B cell (primary cell): ENCODE results near the gene CAP2. TPM values are rescaled to one million over a fixed set of nuclear protein-coding genes. Genes with fewer than 3 reads are reported as not detected.

Experiments used
- ATAC-seq: fragments of 200-7000 bp; cut with Tn5 transposase; one replicate; pipeline ENCODE4 v1.10.0; 2021; ENCODE audit warnings: low read depth, mild to moderate bottlenecking, moderate number of reproducible peaks, moderate library complexity
- CTCF ChIA-PET: fragments of 350-600 bp; sonication (Branson Sonifier 250); formaldehyde crosslinking; loops from one replicate; lab custom pipeline; 2021; ENCODE audit warnings: antibody characterized with exemption, inconsistent platforms; lab: Charles Lee
- POLR2A ChIA-PET: fragments of 350-600 bp; sonication (Branson Sonifier 250); formaldehyde crosslinking; loops from one replicate; lab custom pipeline; 2021; ENCODE audit warnings: antibody characterized with exemption; lab: Charles Lee
- DNase-seq: peaks from one replicate; pipeline ENCODE4 v3.0.0; 2013
- H2AFZ ChIP-seq: 2 replicates; pipeline ENCODE4 v1.6.1; 2012; ENCODE audit warnings: mild to moderate bottlenecking, low read depth, low read length; ENCODE audit not compliant: insufficient read depth, poor library complexity, severe bottlenecking
- H3K27ac ChIP-seq, 2 donors: 1 replicate in 1 of 2; 2 replicates in 1 of 2; pipeline ENCODE4 v1.5.1; 2012 to 2013; ENCODE audit warnings: low read length in 2 of 2, mild to moderate bottlenecking in 2 of 2, moderate library complexity in 1 of 2
- H3K27me3 ChIP-seq, 4 experiments: fragments of 200-600 bp in 1 of 4; sonication (generic) in 1 of 4; replicated peaks in 1 of 4; 1 replicate in 2 of 4; 2 replicates in 2 of 4; pipeline versions ENCODE4 v1.6.1 to v1.7.0; 2013 to 2016; ENCODE audit warnings: low read length in 3 of 4, mild to moderate bottlenecking in 2 of 4, mixed read lengths in 1 of 4, moderate library complexity in 1 of 4; ENCODE audit not compliant: insufficient read depth in 4 of 4, control insufficient read depth in 3 of 4; ENCODE audit errors: control extremely low read depth in 1 of 4
- H3K36me3 ChIP-seq, 2 experiments: replicated peaks in 1 of 2; 1 replicate in 1 of 2; 2 replicates in 1 of 2; pipeline versions ENCODE4 v1.6.1 to v1.7.1; 2013; ENCODE audit warnings: low read length in 1 of 2; ENCODE audit not compliant: insufficient read depth in 2 of 2, control insufficient read depth in 1 of 2; ENCODE audit errors: control extremely low read depth in 1 of 2, extremely low read depth in 1 of 2
- H3K4me1 ChIP-seq, 2 donors: fragments of 200-600 bp in 1 of 2; sonication (generic) in 1 of 2; 1 replicate in 1 of 2; 2 replicates in 1 of 2; pipeline versions ENCODE4 v1.5.1 to v1.6.1; 2013 to 2017; ENCODE audit warnings: low read length in 2 of 2; ENCODE audit not compliant: control insufficient read depth in 2 of 2, insufficient read depth in 2 of 2
- H3K4me2 ChIP-seq: replicated peaks from 2 replicates; pipeline ENCODE3; 2012; ENCODE audit warnings: mild to moderate bottlenecking, low read depth, low read length; ENCODE audit not compliant: poor library complexity, severe bottlenecking
- H3K4me3 ChIP-seq, 5 experiments: fragments of 200-600 bp in 1 of 5; sonication (generic) in 1 of 5; 1 replicate in 3 of 5; 2 replicates in 2 of 5; pipeline versions ENCODE4 v1.5.1 to v1.7.0; 2011 to 2016; ENCODE audit warnings: low read length in 4 of 5, mild to moderate bottlenecking in 4 of 5, low read depth in 2 of 5, control low read depth in 1 of 5, moderate library complexity in 1 of 5; ENCODE audit not compliant: insufficient read depth in 1 of 5; ENCODE audit errors: control extremely low read depth in 1 of 5, extremely low read depth in 1 of 5
- H3K79me2 ChIP-seq: fragments of 200-600 bp; sonication (generic); one replicate; pipeline ENCODE4 v1.6.0; 2016; ENCODE audit warnings: low read length; ENCODE audit not compliant: control insufficient read depth, insufficient read depth
- H3K9ac ChIP-seq: fragments of 200-600 bp; sonication (generic); 2 replicates; pipeline ENCODE4 v1.6.1; 2017; ENCODE audit warnings: mild to moderate bottlenecking, low read length, moderate library complexity
- H3K9me3 ChIP-seq, 3 donors: one replicate each; pipeline versions ENCODE4 v1.6.1 to v1.7.1; 2013; ENCODE audit warnings: low read length in 2 of 3; ENCODE audit not compliant: control insufficient read depth in 2 of 3, insufficient read depth in 1 of 3; ENCODE audit errors: control extremely low read depth in 1 of 3
- H4K20me1 ChIP-seq: 2 replicates; pipeline ENCODE4 v1.6.0; 2012; ENCODE audit warnings: mild to moderate bottlenecking, low read length; ENCODE audit not compliant: insufficient read depth, control insufficient read depth, poor library complexity, severe bottlenecking
- H3K27ac Mint-ChIP-seq: one replicate; pipeline ENCODE4 v1.8.0; 2021; ENCODE audit warnings: mixed read lengths
- H3K27me3 Mint-ChIP-seq: one replicate; pipeline ENCODE4 v1.8.0; 2021; ENCODE audit warnings: mixed read lengths
- H3K4me1 Mint-ChIP-seq: one replicate; pipeline ENCODE4 v1.8.0; 2021; ENCODE audit warnings: mixed read lengths
- H3K4me3 Mint-ChIP-seq: one replicate; pipeline ENCODE4 v1.8.0; 2021; ENCODE audit warnings: mixed read lengths
- H3K9me3 Mint-ChIP-seq: one replicate; pipeline ENCODE4 v1.8.0; 2022; ENCODE audit warnings: mixed read lengths; ENCODE audit not compliant: insufficient read depth
- EZH2 ChIP-seq: IDR thresholded peaks from 2 replicates; pipeline ENCODE4 v1.6.1; 2012; ENCODE audit warnings: borderline replicate concordance, low read depth, mild to moderate bottlenecking, moderate library complexity, low read length; ENCODE audit not compliant: insufficient read depth, poor library complexity, severe bottlenecking
- WGBS: methylation state at CpG from one replicate; pipeline ENCODE4 v1.1.5; 2013; ENCODE audit warnings: missing lambda C conversion rate; ENCODE audit not compliant: insufficient coverage; 5-methylcytosine and 5-hydroxymethylcytosine counted together
- intact Hi-C: fragments of 100-400 bp; cut with micrococcal nuclease; formaldehyde crosslinking; loops from one replicate; pipeline ENCODE4 v1.10.0; 2022
- polyA plus RNA-seq: library from polyadenylated mRNA; depleted of rRNA; stranded (reverse); fragments of >200 nt; gene quantifications from 2 replicates; pipeline ENCODE4 v1.2.3, GENCODE V29; 2012
- total RNA-seq, 2 donors: library from RNA; stranded (reverse); fragments of 120-200 nt in 1 of 2; gene quantifications; 1 replicate in 1 of 2; 2 replicates in 1 of 2; pipeline versions ENCODE4 v1.2.3 to v1.2.4, GENCODE V29; 2013 to 2022
- TF ChIP-seq, protein P1 (sequence below): fragments of 200-600 bp; IDR thresholded peaks from one replicate; pipeline ENCODE4 v1.8.0; 2022; ENCODE audit warnings: antibody characterized with exemption, mild to moderate bottlenecking

CAP2 gene
- total and polyA plus RNA-seq, 2 donors (not counting 1 experiment from before 2014, with no cell fraction given), result not detected

GRCh38 chr6:17583811-17584210 is 190.4 kb downstream of the CAP2 start:
- Mint-ChIP-seq H3K9me3 (no peaks in the 10 kb centered on the region), H3K27me3 (peaks cover 7% of the 10 kb centered on the region), H3K27ac (no peak overlapping the region), H3K4me1 (no peaks in the 10 kb centered on the region), H3K4me3 (no peak overlapping the region)
- no peaks in the 10 kb centered on the region for H3K79me2 ChIP-seq
- H3K27me3 ChIP-seq, result peaks cover 0 to 3% (median 0%) of the 10 kb centered on the region in 4 experiments
- TF ChIP-seq, protein P1, sequence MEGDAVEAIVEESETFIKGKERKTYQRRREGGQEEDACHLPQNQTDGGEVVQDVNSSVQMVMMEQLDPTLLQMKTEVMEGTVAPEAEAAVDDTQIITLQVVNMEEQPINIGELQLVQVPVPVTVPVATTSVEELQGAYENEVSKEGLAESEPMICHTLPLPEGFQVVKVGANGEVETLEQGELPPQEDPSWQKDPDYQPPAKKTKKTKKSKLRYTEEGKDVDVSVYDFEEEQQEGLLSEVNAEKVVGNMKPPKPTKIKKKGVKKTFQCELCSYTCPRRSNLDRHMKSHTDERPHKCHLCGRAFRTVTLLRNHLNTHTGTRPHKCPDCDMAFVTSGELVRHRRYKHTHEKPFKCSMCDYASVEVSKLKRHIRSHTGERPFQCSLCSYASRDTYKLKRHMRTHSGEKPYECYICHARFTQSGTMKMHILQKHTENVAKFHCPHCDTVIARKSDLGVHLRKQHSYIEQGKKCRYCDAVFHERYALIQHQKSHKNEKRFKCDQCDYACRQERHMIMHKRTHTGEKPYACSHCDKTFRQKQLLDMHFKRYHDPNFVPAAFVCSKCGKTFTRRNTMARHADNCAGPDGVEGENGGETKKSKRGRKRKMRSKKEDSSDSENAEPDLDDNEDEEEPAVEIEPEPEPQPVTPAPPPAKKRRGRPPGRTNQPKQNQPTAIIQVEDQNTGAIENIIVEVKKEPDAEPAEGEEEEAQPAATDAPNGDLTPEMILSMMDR, result no peak
- no peak for TF ChIP-seq EZH2
- H2AFZ ChIP-seq, result no peak overlapping the region
- no peaks in the 10 kb centered on the region for H4K20me1 ChIP-seq
- ATAC-seq, result no peak
- H3K4me3 ChIP-seq, result no peak overlapping the region
- ChIA-PET POLR2A (no interaction called here), CTCF (interaction anchor here (0.5 to 3.3 kb wide), 5 partner anchors 121 to 233 kb away, joined by 3 to 38 read pairs (median 3); no protein-coding TSS in a partner anchor)
- H3K4me1 ChIP-seq, result no peaks in the 10 kb centered on the region
- no peak overlapping the region for H3K9ac ChIP-seq
- H3K27ac ChIP-seq, result no peak overlapping the region
- no peak for DNase-seq
- H3K4me2 ChIP-seq, result no peak overlapping the region
- intact Hi-C loops, result loop anchor here (1.0 to 5.0 kb wide), 4 partner anchors 220 to 538 kb away; partner anchors contain the start of gene NHLRC1
- 34% methylated on average over 4 of the region's 5 CpGs for WGBS
- no peaks in the 10 kb centered on the region for H3K36me3 ChIP-seq
- H3K9me3 ChIP-seq, result no peaks in the 10 kb centered on the region

DNA sequence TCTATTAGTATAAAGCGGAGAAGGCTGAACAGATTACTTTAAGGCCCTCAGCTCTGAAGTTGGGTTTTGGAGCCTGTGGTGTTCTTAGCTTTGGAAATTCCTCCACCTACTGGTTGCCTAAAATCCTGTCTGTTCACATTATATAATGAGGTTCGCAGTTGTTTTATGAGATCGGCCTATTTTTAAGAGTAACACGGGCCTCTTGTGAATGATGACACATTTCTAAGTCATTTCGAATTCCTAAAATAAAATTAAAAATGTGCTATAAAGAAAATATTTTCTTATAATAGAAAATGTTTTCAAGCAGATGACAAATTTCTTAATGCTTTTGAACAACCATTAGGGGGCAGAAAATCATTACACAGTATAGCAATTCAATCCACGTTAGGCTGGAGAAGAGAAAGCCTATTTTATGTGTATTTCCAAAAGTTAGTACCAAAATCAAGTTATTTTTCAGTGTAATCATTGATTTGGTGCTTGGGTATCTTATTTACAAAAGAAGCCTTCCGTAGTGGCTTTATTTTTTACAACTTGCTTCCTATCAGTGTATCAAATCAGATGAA is 190.9 kb downstream of the CAP2 start:
- ATAC-seq (peak; percentile 50), DNase-seq (peak; percentile 49)
- no peak overlapping the region for H3K4me3 Mint-ChIP-seq
- Histone ChIP-seq H4K20me1 (no peaks in the 10 kb centered on the region), H3K79me2 (no peaks in the 10 kb centered on the region), H3K9me3 (no peaks in the 10 kb centered on the region), H3K36me3 (no peaks in the 10 kb centered on the region), H3K27me3 (peaks cover 0 to 3% (median 0%) of the 10 kb centered on the region in 4 experiments), H3K27ac (no peak overlapping the region), H3K4me3 (no peak overlapping the region), H3K4me1 (no peaks in the 10 kb centered on the region), H3K9ac (no peak overlapping the region), H3K4me2 (peak overlapping the region; percentile 29), H2AFZ (no peak overlapping the region)
- no CpG with 5 or more reads among the region's 7 CpGs for WGBS
- no peak overlapping the region for H3K27ac Mint-ChIP-seq
- ChIA-PET CTCF (interaction anchor here (0.5 to 3.3 kb wide), 5 partner anchors 120 to 232 kb away, joined by 3 to 38 read pairs (median 3); no protein-coding TSS in a partner anchor), POLR2A (no interaction called here)
- peaks cover 7% of the 10 kb centered on the region for H3K27me3 Mint-ChIP-seq
- intact Hi-C loops, result loop anchor here (1.0 to 5.0 kb wide), 4 partner anchors 220 to 538 kb away; partner anchors contain the start of gene NHLRC1
- no peaks in the 10 kb centered on the region for H3K4me1 Mint-ChIP-seq
- no peak for TF ChIP-seq EZH2
- TF ChIP-seq, protein P1, result peak; percentile 82
- no peaks in the 10 kb centered on the region for H3K9me3 Mint-ChIP-seq
